H9 (cell line): ENCODE results near the gene ARID1B. TPM values are rescaled to one million over a fixed set of nuclear protein-coding genes. Genes with fewer than 3 reads are reported as not detected.

Experiments
- DNase-seq: peaks from one replicate; pipeline ENCODE4 v3.0.0-alpha.2; 2017
- H2AFZ ChIP-seq: one replicate; pipeline ENCODE4 v1.6.1; 2013; ENCODE audit warnings: mild to moderate bottlenecking, low read length, control low read depth, moderate library complexity
- H2AK5ac ChIP-seq: 2 replicates; pipeline ENCODE4 v1.6.1; 2013; ENCODE audit warnings: low read length, control low read depth, mixed read lengths; ENCODE audit not compliant: insufficient read length
- H2BK120ac ChIP-seq: one replicate; pipeline ENCODE4 v1.6.1; 2013; ENCODE audit warnings: low read depth, mild to moderate bottlenecking, low read length, control low read depth, inconsistent platforms; ENCODE audit not compliant: poor library complexity, severe bottlenecking
- H2BK12ac ChIP-seq: 2 replicates; pipeline ENCODE4 v1.6.1; 2013; ENCODE audit warnings: low read length, control low read depth, mixed read lengths, low read depth; ENCODE audit not compliant: insufficient read length
- H2BK15ac ChIP-seq: 2 replicates; pipeline ENCODE4 v1.6.1; 2013; ENCODE audit warnings: low read depth, low read length, control low read depth
- H2BK20ac ChIP-seq: one replicate; pipeline ENCODE4 v1.6.1; 2013; ENCODE audit warnings: low read depth, mild to moderate bottlenecking, low read length, control low read depth, inconsistent platforms; ENCODE audit not compliant: poor library complexity, severe bottlenecking
- H2BK5ac ChIP-seq: 2 replicates; pipeline ENCODE4 v1.6.1; 2013; ENCODE audit warnings: low read length, control low read depth, mixed read lengths; ENCODE audit not compliant: insufficient read length
- H3K14ac ChIP-seq: 2 replicates; pipeline ENCODE4 v1.6.1; 2013; ENCODE audit warnings: low read length, control low read depth; ENCODE audit not compliant: insufficient read depth
- H3K18ac ChIP-seq: 2 replicates; pipeline ENCODE4 v1.6.1; 2013; ENCODE audit warnings: low read depth, mild to moderate bottlenecking, mixed read lengths, low read length, control low read depth; ENCODE audit not compliant: insufficient read length
- H3K23ac ChIP-seq: 2 replicates; pipeline ENCODE4 v1.6.1; 2013; ENCODE audit warnings: low read length, control low read depth, mixed read lengths, low read depth; ENCODE audit not compliant: insufficient read length
- H3K23me2 ChIP-seq: 2 replicates; pipeline ENCODE4 v1.6.1; 2013; ENCODE audit warnings: low read depth, mild to moderate bottlenecking, mixed read lengths, low read length, control low read depth; ENCODE audit not compliant: insufficient read length, poor library complexity, severe bottlenecking
- H3K27ac ChIP-seq: 2 replicates; pipeline ENCODE4 v1.5.1; 2013; ENCODE audit warnings: low read length, control low read depth, mixed read lengths, low read depth; ENCODE audit not compliant: insufficient read length
- H3K27me3 ChIP-seq: 2 replicates; pipeline ENCODE4 v1.6.1; 2013; ENCODE audit warnings: low read length, control low read depth, inconsistent platforms; ENCODE audit not compliant: insufficient read depth
- H3K4ac ChIP-seq: 2 replicates; pipeline ENCODE4 v1.6.1; 2013; ENCODE audit warnings: low read depth, mild to moderate bottlenecking, control low read depth, inconsistent platforms, low read length, moderate library complexity
- H3K4me1 ChIP-seq: 2 replicates; pipeline ENCODE4 v1.6.1; 2013; ENCODE audit warnings: low read length, control low read depth, inconsistent platforms; ENCODE audit not compliant: insufficient read depth
- H3K4me2 ChIP-seq: 2 replicates; pipeline ENCODE4 v1.6.1; 2013; ENCODE audit warnings: low read length, control low read depth, mixed read lengths; ENCODE audit not compliant: insufficient read length, insufficient read depth
- H3K56ac ChIP-seq: 2 replicates; pipeline ENCODE4 v1.6.1; 2013; ENCODE audit warnings: low read depth, mild to moderate bottlenecking, mixed read lengths, low read length, control low read depth; ENCODE audit not compliant: insufficient read length
- H3K79me1 ChIP-seq: 2 replicates; pipeline ENCODE4 v1.6.1; 2013; ENCODE audit warnings: low read depth, mild to moderate bottlenecking, moderate library complexity, low read length, control low read depth, inconsistent platforms; ENCODE audit not compliant: insufficient read depth, poor library complexity, severe bottlenecking
- H3K79me2 ChIP-seq: 2 replicates; pipeline ENCODE4 v1.6.1; 2013; ENCODE audit warnings: low read length, control low read depth, inconsistent platforms; ENCODE audit not compliant: insufficient read depth
- H3K9ac ChIP-seq: 2 replicates; pipeline ENCODE4 v1.6.1; 2013; ENCODE audit warnings: low read length, control low read depth, mixed read lengths; ENCODE audit not compliant: insufficient read length; ENCODE audit errors: extremely low read depth
- H3K9me3 ChIP-seq: one replicate; pipeline ENCODE4 v1.6.1; 2013; ENCODE audit warnings: low read depth, low read length, inconsistent platforms; ENCODE audit not compliant: control insufficient read depth
- H3T11ph ChIP-seq: one replicate; pipeline ENCODE4 v1.6.1; 2013; ENCODE audit warnings: mild to moderate bottlenecking, low read length, control low read depth, inconsistent platforms
- H4K20me1 ChIP-seq: one replicate; pipeline ENCODE4 v1.6.1; 2013; ENCODE audit not compliant: control insufficient read depth, insufficient read length, insufficient read depth
- H4K5ac ChIP-seq: 2 replicates; pipeline ENCODE4 v1.6.1; 2013; ENCODE audit warnings: low read depth, mild to moderate bottlenecking, mixed read lengths, low read length, control low read depth; ENCODE audit not compliant: insufficient read length
- H4K8ac ChIP-seq: replicated peaks from 2 replicates; pipeline ENCODE4 v1.6.1; 2013; ENCODE audit warnings: low read length, control low read depth, mixed read lengths, low read depth; ENCODE audit not compliant: insufficient read length
- H4K91ac ChIP-seq: 2 replicates; pipeline ENCODE4 v1.6.1; 2013; ENCODE audit warnings: low read depth, mild to moderate bottlenecking, moderate library complexity, mixed read lengths, low read length, control low read depth; ENCODE audit not compliant: insufficient read length
- H3K27ac Mint-ChIP-seq, 3 experiments: 2 replicates in 2 of 3; 3 replicates in 1 of 3; pipeline ENCODE4 v1.8.0; 2020 to 2021; ENCODE audit warnings: mixed read lengths in 3 of 3, mild to moderate bottlenecking in 1 of 3, moderate library complexity in 1 of 3
- H3K27me3 Mint-ChIP-seq: 2 replicates; pipeline ENCODE4 v1.8.0; 2021; ENCODE audit warnings: low read depth, mild to moderate bottlenecking, moderate library complexity, mixed read lengths
- H3K36me3 Mint-ChIP-seq, 3 experiments: 2 replicates in 2 of 3; 3 replicates in 1 of 3; pipeline ENCODE4 v1.8.0; 2020 to 2021; ENCODE audit warnings: low read depth in 3 of 3, mixed read lengths in 3 of 3; ENCODE audit not compliant: insufficient read depth in 1 of 3
- H3K4me1 Mint-ChIP-seq, 2 experiments: 2 replicates each; pipeline ENCODE4 v1.8.0; 2020; ENCODE audit warnings: mixed read lengths in 2 of 2
- H3K4me3 Mint-ChIP-seq, 2 experiments: 2 replicates in 1 of 2; 3 replicates in 1 of 2; pipeline ENCODE4 v1.8.0; 2020 to 2021; ENCODE audit warnings: mild to moderate bottlenecking in 2 of 2, mixed read lengths in 2 of 2, moderate library complexity in 1 of 2
- H3K9me3 Mint-ChIP-seq, 2 experiments: 2 replicates in 1 of 2; 3 replicates in 1 of 2; pipeline ENCODE4 v1.8.0; 2020; ENCODE audit warnings: mild to moderate bottlenecking in 2 of 2, mixed read lengths in 2 of 2, moderate library complexity in 1 of 2
- CTCF ChIP-seq: fragments of 200-600 bp; sonication (generic); conservative IDR thresholded peaks from 3 replicates; pipeline ENCODE4 v1.8.0; 2021; ENCODE audit warnings: antibody characterized with exemption, mild to moderate bottlenecking
- WGBS: extraction: QIAGEN DNeasy Blood & Tissue Kit; methylation state at CpG from one replicate; pipeline ENCODE4 v1.1.7; 2013; ENCODE audit warnings: missing lambda C conversion rate, low lambda C conversion rate, mixed read lengths; ENCODE audit not compliant: insufficient read length; ENCODE audit errors: extremely low coverage; 5-methylcytosine and 5-hydroxymethylcytosine counted together
- total RNA-seq: library from RNA; stranded (reverse); gene quantifications from 2 replicates; pipeline ENCODE4 v1.2.1, GENCODE V29; 2021

ARID1B gene
- total RNA-seq, 1 experiment from 2014 or later: 88.2 TPM

GRCh38 chr6:157032923-157033322 lies 255.7 kb downstream of the ARID1B start:
- peaks cover 22 to 28% of the 10 kb centered on the region in 2 experiments for H3K4me1 Mint-ChIP-seq
- Histone ChIP-seq H3K4me1 (peaks cover 5% of the 10 kb centered on the region; the same call in 1 of the 2 replicates), H3K27me3 (no peaks in the 10 kb centered on the region), H4K91ac (no peak overlapping the region), H2BK20ac (no peak overlapping the region), H3K9ac (no peak overlapping the region), H3K79me1 (no peaks in the 10 kb centered on the region), H2BK12ac (no peak overlapping the region), H3K56ac (no peak overlapping the region), H3K4me2 (no peak overlapping the region), H2BK15ac (no peak overlapping the region), H2BK5ac (no peak overlapping the region), H3K18ac (no peak overlapping the region), H3K23ac (no peak overlapping the region), H3K27ac (no peak overlapping the region), H3K9me3 (no peaks in the 10 kb centered on the region), H3K23me2 (no peaks in the 10 kb centered on the region), H2AK5ac (no peak overlapping the region), H2BK120ac (no peak overlapping the region), H4K20me1 (no peaks in the 10 kb centered on the region), H2AFZ (no peak overlapping the region), H4K8ac (no peak overlapping the region), H4K5ac (no peak overlapping the region), H3T11ph (no peak overlapping the region), H3K14ac (no peak overlapping the region), H3K79me2 (peaks cover 5% of the 10 kb centered on the region; the same call in 1 of the 2 replicates), H3K4ac (no peak overlapping the region)
- H3K36me3 Mint-ChIP-seq: no peaks in the 10 kb centered on the region; a peak in 1 of 7 replicates
- H3K27me3 Mint-ChIP-seq: no peaks in the 10 kb centered on the region
- DNase-seq: no peak
- WGBS: no CpG with 5 or more reads among the region's 4 CpGs
- no peak overlapping the region for H3K4me3 Mint-ChIP-seq
- H3K9me3 Mint-ChIP-seq: no peaks in the 10 kb centered on the region
- no peak for TF ChIP-seq CTCF
- H3K27ac Mint-ChIP-seq: no peak overlapping the region
